Activated CD4-positive, alpha-beta T cell treated with anti-CD3 and anti-CD28 coated beads for 1 hour (primary cell): Measurements from ENCODE around the gene GRIK1.
"Not testable (repeated sequence)": the region's sequence is repeated elsewhere in the genome, so short reads cannot be mapped to it uniquely, and the experiment has no call there.

ENCODE experiments used
- DNase-seq: peaks from one replicate; pipeline ENCODE4 v3.0.0-alpha.2; 2020

The GRIK1 gene

DNA sequence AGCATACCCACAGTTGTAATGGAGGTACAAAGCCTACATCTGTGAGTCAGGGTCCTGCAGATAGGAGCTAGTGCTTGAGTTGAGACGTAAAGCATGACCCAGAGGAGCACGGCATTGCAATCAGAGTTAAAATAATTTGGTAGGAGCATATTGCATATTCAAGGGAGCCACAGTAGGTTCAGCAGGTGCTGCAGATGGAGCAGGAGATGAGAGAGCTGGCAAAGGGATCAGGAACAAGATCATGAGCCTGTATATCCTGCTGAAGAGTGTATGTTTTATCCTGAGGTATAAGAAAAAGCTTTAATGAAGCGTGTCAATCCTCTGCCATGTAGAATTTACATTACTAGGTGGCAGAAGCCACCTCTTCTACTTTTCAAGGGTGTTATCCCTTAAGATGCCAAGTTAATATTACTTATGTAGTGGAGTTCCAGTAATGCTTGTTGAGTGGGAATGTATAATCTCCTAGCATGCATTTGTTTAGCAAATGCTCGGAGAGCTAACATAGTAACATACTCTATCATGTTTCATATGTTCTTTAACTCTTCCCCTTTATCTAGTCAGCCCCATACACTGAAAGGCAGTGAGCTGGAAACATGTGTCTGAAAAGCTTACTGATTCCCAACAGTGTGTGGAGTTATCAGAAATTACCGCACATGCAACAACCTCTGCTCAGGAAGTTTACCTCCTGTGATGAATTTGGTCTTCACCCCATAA, 300.3 kb downstream of the GRIK1 start:
- DNase-seq: no peak

DNA sequence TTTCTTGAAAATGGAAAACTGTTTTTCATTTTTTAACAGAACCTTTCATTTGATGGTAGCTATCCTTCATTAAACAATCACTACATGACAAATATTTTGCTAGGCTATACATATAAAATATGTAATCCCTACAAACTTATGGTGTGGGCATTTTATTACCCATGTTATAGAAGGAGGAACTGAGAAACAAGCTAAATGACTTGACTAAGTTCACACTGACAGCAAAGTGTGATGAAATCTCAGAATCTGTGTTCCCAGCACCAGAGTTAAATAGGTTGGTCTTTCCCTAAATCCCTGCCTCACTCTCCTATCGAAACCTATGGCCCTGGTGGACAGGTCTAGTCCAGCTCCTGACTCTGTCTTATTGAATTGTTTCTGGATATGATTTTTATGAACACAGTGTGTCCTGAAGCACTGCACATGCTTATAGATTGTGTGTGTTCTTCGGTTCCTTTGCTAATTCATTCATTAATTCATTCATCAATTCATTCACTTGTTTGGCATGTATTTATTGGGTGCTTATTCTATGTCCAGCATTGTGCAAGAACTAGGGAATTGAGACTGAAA, 301.0 kb downstream of the GRIK1 start:
- no peak for DNase-seq

DNA sequence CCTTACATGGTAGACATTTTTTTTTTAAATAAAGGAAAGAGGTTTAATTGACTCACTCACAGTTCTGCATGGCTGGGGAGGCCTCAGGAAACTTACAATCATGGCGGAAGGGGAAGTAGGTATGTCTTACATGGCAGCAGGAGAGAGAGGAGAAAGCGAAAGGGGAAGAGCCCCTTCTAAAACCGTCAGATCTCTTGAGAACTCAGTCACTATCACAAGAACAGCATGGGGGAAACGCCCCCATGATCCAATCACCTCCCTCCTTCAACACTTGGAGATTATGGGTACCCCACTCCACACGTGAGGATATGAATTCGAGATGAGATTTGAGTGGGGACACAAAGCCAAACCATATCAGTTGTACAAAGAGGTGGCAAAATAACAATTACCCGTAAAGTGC, 301.7 kb downstream of the GRIK1 start:
- DNase-seq: no peak

DNA sequence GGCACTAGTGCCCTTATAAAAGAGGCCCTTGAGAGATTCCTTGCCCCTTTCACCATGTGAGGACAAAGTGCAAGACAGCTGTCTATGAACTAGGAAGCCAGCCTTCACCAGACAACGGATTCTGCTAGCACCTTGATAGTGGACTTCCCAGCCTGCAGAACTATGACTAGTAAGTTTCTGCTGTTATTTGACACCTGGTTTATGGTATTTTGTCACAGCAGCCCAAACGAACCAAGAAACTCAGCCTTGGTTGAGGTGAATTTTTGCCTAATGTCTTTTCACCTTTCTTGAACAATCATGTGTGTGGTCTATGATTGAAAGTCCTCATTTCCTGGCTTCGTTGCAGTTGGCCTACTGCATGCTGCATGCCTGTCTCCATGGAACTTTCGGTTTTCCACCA, 302.2 kb downstream of the GRIK1 start:
- no peak for DNase-seq

DNA sequence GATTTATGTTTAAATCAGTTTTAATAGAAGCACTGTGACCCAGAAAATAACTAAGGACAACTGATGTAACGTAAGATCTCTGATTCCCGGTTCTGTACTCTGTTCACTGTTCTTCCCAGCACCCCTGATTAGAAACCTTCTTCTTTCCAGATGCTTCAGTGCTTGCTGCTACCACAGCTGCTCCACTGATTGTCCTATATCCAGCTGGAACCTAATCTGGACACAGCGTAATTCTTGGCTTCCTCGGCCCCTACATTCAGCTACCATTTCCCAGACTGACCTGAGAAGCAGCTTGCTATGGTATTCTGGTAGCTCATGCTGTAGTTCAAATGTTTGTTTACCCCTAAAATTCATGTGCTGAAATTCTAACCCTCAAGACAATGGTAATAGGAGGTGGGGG, 302.7 kb downstream of the GRIK1 start:
- no peak for DNase-seq

DNA sequence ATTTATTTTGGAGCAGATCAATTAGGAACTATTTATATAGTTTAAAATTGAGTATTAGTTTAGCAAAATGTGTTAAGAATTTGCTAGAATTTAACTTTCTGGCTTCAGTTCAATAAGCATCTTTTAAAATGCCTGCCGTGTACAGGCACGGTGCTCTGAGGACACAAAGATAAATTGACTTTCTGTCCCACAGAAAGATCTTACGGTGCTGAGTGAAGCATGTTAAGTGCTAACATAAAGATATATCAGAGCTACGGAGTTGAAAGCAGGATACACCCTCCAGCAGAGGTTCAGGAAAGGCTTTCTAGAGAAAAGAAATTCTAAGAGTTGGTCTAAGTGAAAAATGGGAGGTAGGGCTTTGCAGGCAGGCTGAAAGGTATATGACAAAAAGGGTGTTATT, 305.4 kb downstream of the GRIK1 start:
- DNase-seq: no peak

DNA sequence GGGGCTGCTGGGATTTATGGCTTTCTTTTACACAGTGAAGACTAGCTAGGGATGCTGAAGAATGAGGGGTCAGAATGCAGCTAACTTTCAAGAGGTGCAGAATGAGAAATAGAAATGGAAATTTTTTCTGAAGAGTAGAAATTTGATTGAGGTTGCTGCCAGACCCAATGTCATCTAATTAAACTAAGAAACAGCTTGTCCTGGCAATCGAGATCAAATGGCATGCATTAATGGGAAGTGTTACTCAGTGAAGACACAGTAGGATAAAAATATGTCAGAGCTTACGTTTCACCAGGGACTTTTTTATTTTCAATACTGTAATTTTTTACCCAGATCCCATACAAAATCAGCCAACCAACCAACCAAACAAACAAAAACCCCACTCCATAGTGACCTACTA, 306.0 kb downstream of the GRIK1 start:
- no peak for DNase-seq

DNA sequence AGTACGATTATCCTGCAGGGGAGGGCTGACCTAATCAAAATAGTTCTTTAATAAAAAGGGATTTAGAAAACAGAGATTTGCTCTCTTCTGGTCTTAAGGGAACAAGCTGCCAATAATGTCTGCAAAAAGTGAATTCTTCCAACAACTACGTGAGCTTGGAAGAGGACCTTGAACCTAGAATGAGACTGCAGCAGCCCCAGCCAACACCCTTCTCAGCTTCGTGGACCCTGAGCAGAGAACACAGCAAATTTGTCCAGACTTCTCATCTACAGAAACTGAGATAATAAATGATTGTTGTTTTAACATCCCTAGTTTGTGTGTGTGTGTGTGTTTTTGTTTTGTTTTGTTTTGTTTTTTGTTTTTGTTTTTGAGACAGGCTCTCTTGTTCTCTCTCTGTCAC, 309.4 kb downstream of the GRIK1 start:
- no peak for DNase-seq

DNA sequence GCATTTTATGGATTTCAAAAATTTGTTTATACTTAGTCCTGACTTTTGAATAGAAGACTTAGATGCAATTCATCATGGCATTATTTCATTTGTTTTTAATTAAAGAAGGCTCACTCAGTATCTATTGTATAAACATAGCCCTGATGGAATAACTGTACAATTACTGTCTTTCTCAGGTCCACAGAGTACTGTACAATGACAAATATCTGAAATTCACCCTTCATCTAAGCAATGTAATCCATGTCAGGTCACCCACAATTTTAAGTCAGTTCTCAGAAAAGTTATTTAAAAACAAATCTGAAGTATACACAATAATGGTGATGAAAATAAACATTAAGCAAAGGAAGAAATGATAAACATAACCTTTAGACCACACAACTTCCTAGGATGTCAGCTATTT, 311.9 kb downstream of the GRIK1 start:
- no peak for DNase-seq

DNA sequence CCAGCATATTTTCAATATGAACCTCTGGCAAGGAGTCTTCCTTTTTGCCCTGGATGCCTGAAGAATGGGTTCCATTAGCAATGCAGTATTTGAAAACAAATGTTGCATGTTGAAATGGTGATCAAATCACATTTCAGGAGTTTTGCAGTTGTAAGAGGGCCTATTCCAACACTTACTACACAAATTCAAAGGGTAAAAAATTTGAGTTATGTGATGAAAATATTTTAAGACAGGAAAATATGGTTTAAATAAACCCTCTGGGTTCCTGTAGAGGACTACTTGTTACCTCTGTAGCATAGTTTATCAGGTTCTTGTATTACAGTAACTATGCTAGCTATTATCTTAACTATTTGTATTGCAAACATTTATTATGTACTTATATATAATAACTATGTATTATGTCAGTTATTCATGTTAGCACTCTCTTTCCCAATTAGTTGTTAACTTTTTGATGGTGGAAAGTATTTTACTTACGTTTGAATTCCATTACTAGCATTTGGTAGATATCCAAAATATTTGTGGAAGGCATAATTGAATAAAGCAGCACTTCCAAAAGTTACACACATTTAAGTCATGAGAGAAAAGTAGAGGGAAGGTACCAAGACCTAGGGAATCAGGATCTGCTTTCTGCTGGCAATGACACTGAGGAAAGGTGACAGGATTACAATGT, 312.9 kb downstream of the GRIK1 start:
- DNase-seq: no peak

DNA sequence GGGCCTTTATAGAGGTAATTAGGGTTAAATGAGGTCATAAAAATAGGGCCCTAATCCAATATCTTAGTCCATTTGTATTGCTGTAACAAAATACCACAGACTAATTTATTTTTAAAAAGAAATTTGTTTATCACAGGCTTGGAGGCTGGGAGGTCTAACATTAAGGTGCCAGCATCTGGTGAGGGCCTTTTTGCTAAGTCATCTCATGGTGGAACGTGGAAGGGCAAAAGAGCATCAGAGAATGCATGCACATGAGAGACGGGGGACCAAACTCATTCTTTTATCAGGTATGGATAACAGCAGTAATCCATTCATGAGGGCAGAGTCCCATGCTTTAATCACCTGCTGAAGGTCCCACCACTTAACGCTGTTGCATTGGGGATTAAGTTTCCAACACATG, 313.8 kb downstream of the GRIK1 start:
- DNase-seq: no peak

DNA sequence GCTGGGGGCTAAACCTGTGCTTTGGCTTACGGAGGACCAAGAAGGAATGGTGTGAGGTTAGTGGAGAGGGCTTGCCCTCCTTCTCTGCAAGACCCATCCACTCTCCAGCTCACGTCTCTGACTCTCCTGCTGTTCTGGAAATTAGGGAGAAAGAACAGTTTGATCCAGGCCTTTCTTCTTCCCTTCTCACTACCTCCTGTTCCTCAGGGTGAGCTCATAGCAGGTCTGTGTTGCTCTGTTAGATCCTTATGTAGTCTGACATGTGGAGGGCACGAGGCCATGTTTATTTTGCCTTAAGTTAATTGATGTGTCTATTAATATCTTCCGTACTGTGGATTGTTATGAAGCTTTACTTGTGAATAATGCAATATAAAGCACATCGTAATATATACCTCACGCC, 315.0 kb downstream of the GRIK1 start:
- no peak for DNase-seq

DNA sequence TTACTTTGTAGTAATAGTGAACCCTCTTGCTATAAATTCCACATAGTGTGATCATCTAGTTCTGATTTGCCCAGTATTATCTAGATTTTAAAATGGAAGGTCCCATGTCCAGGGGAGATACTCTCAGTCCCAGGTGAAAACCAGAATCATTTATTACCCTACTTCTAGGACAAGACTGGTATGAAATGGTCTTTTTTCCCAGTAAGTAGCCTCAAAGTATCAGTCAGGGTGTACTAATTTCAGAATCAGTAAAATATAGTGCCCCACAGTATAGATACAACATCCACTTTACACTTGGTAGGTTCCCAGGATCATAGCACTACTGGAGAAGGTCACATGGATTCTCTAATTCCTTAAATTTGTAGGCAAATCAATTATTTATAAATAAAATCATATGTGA, 318.3 kb downstream of the GRIK1 start:
- no peak for DNase-seq

DNA sequence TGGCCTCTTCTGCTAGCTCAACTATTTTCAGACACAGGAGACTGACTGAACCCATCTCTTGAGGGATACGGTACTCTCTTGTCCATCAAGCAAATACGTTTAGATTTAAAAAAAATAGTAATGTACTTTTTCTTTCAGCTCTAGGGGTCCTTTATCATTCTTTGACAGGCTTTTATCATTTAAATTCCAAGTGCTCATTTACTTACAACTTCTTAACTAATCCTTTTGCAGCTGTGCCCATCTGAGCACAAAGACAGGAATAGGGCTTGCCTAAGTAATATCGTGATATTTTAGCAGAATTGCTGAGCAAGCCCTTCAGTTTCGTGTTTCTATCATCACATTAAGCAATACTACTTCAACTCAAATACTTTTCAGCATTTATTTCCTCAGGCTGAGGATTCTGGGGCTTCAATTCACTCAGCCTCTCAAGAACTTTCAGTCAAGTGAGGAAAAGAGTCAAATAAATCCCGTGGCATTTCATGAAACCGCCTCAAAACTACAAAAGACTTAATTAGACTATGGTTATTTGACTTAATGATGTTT, 323.5 kb downstream of the GRIK1 start:
- DNase-seq: no peak

DNA sequence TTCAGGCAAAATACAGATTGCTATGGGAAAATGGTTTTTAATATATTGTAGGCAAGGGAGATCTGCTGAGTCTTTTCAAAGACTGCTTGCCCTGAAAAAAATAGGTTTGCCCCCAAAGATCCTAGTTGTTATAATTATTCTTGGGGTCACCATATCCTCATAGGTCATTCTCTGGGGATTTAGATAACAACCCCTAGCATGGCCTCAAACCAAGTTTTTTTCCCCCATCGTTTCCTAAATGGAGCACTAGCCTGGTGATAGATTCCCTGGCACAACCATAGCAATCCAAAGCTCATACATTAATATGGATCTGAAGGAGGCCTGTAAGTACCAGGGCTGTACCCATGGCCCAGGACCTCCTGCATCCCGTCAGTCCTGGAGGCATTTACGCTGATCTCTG, 325.9 kb downstream of the GRIK1 start:
- DNase-seq: no peak

DNA sequence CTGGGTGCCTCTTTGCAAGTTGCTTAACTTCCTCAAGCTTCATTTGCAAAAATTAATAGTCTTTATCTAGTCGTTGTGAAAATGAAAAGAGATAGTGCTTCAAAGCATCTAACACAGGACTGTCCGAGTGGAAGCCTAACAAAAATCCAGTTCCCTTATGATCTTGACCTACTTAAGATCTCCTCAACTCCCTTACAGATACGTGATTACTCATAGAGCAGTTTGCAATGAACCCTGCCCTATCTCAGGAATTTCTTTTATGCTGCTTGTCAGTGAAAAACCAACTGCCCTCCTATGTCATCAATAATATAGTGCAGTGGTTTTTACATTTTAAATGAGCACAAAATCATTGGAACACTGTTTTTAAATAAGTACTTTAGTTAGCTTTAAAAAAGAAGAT, 326.8 kb downstream of the GRIK1 start:
- DNase-seq: no peak

DNA sequence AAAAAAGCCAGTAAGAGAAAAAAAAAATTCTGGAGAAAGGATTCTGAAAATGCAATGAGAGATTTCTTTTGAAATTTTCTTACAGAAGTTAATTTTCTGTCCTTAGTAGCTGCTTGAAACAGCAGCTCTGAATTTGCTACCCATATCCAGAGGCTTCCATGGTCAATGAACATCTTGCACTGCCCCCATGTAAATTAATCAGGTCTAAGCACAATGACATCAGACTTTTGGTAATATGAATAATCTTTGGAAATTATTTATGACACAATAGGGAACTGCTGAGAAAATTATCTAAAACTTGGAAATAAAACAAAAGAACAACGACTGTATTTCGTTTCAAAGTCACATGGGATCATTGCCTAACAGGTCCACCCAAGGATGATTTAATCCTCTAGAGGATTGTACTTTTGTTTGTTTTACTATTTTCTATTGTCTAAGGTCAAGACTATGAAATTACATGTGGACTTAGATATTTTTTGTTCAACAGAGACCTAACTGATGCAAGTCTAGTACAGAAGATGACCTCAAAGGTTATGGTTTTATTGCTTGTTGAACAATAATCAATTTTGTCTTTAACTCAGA, 328.9 kb downstream of the GRIK1 start:
- no peak for DNase-seq

DNA sequence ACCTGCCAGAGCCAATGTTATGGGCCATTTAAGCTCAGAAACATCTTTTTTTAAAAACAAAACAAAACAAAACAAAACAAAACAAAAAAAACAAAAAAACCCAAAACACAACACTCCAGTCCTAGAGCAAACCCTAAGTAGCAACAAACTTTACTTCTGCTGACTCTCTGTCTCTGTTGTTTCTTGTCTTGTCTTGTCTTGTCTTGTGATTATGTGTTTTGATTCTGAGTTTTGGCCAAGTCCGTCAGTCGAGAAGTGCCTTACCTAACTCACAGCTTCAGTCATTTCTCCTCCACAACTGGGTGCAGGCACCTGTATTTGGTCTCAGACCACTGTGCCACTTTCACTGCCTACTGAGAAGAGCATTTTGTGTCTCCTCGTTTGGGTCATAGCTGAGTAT, 333.2 kb downstream of the GRIK1 start:
- DNase-seq: no peak

DNA sequence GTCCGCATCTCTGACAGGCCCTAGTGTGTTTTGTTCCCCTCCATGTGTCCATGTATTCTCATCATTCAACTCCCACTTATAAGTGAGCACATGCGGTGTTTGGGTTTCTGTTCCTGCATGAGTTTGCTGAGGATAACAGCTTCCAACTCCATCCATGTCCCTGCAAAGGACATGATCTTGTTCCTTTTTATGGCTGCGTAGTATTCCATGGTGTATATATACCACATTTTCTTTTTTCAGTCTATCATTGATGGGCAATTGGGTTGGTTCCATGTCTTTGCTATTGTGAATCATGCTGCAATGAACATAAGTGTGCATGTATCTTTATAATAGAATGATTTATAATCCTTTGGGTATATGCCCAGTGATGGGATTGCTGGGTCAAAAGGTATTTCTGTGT, 334.6 kb downstream of the GRIK1 start:
- DNase-seq: not testable (repeated sequence)

DNA sequence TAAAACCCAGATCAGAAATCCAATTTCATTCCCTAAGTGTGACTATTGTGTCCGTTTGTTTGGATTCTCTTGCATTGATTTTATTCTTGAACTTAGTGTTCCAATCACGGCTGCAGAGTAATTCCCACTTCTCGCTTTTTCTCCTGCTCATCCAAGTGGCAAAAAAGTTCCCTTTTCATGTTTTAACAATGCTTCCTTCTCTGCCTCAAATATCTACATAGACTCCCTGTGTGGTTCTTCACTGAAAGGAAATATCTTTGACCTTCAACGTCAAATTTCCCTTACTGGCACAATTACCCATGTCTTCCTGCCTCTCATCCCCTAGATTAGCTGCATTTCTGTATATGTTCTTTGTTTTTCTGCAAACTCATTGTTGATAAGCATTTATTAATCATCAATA, 335.7 kb downstream of the GRIK1 start:
- DNase-seq: no peak

DNA sequence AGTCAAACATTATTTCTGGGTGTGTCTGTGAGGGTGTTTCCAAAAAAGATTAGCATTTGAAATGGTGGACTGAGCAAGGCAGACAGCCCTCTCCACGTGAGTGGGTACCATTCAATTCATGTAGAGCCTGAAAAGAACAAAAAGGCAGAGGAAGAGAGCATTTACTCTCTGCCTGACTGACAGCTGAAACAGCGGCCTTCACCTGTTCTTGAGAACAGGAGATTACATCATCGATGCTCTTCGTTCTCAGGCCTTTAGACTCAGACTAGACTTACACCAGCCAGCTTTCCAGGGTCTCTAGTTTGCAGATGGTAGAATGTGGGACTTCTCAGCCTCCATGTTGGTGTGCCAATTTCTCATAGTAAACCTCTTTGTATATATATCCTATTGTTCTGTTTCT, 338.7 kb downstream of the GRIK1 start:
- no peak for DNase-seq

DNA sequence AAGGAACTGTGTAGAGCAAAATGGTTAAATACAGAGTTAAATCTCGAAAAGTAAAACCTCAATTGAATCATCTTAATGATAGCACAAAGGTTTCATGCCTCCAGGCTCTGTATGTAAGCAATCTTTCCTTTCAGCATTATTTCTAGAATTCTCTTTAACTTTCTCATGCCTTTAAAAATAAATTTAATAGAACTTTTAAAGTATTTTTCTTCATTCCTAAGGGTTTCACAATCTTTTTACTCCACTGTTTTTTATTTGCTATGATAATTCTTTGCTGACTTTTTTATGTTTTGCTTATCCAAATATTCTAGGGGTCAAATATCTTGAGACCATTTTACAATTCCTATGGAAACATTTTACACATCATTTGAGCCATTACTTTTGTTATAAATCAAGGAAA, 353.1 kb downstream of the GRIK1 start:
- DNase-seq: no peak

DNA sequence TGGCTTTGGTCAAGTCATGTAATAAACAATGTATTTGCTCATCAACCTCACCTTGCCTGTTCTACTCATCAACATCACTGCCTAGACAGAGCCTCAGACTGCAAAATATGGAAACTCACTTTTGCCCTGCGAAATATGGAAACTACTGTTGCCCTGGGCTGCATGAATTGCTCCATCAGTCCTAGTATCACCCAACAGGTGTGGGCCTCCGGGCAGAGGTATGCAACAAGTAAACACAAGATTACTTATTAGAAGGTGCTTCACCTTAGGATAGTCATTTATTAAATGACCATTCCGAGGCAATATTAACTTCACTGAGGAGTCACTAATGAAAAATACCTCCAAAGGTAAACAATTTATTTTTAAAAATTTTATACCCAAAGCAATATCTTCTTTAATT, 354.3 kb downstream of the GRIK1 start:
- DNase-seq: no peak

DNA sequence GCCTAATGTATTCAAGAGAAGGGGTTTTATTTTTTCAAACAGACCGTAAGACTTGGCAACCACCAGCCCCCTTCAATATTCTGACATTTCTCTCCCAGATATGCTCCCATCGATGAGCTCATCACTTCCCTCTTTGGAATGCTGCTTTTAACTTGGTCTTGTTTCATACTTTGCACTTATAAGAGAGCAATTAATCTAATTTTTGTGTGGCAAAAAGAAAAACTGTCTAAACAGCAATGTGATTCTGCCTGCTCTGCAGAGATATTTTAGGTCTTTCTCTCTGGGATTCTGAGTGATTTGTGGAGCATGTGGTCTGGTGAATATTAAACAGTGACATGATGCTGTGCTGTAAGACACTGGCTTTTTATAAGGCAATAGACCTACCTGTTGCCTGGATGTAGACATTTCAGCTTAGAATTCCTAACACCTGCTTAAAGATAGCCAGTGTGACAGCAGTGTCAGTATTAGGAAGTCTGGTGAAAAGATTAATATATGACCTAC, 356.3 kb downstream of the GRIK1 start:
- no peak for DNase-seq
